ENCODE results near the gene KANSL1.
A peak's percentile ranks its signal among the peaks of the same experiment; 100 is the strongest.

The KANSL1 gene

GRCh38 chr17:45983614-45984310 is 209.5 kb downstream of the KANSL1 start:
- no peak overlapping the region for H3K23ac ChIP-seq (ENCODE audit: low read length in 2 of 2)
- no peak overlapping the region for H3K4me2 ChIP-seq (ENCODE audit: low read length, poor library complexity, severe bottlenecking)
- no peak overlapping the region for H3K18ac ChIP-seq (ENCODE audit: low read depth in 1 of 2, low read length in 2 of 2)
- H3K9me3 ChIP-seq (ENCODE audit: control insufficient read depth, low read length): no peaks in the 10 kb centered on the region
- H3K27ac ChIP-seq (ENCODE audit: low read length, poor library complexity, severe bottlenecking): no peak overlapping the region
- no peak overlapping the region for H2BK15ac ChIP-seq (ENCODE audit: low read depth, poor library complexity, severe bottlenecking)
- H3K9ac ChIP-seq (ENCODE audit: low read length): no peak overlapping the region
- no peak overlapping the region for H3K4me3 ChIP-seq (ENCODE audit: insufficient read depth in 1 of 2, low read depth in 1 of 2, low read length in 2 of 2)
- no peak overlapping the region for H2AK5ac ChIP-seq (ENCODE audit: low read length, severe bottlenecking)
- H3K79me1 ChIP-seq (replicated peaks; ENCODE audit: low read length, poor library complexity, severe bottlenecking): no peaks in the 10 kb centered on the region
- no peak overlapping the region for H4K8ac ChIP-seq (ENCODE audit: low read length)
- H3K27me3 ChIP-seq (ENCODE audit: control insufficient read depth in 1 of 2, insufficient read depth in 1 of 2, low read length in 2 of 2): peaks cover 26 to 68% of the 10 kb centered on the region in 2 experiments
- no peak overlapping the region for H2AFZ ChIP-seq (ENCODE audit: low read depth, low read length)
- no peak overlapping the region for H2BK12ac ChIP-seq (ENCODE audit: low read length in 2 of 2)
- H2BK120ac ChIP-seq (ENCODE audit: low read depth, low read length): no peak overlapping the region
- peaks cover 3% of the 10 kb centered on the region for H3K4me1 ChIP-seq (ENCODE audit: control insufficient read depth, insufficient read depth, low read depth, low read length)
- WGBS: 84% methylated on average over 31 of the region's 31 CpGs
- no peaks in the 10 kb centered on the region for H3K36me3 ChIP-seq (ENCODE audit: control insufficient read depth in 1 of 2, insufficient read depth in 2 of 2, low read depth in 1 of 2, low read length in 2 of 2)
- H4K91ac ChIP-seq (ENCODE audit: low read length): no peak overlapping the region
- H2BK5ac ChIP-seq (ENCODE audit: low read depth, low read length, poor library complexity, severe bottlenecking): no peak overlapping the region
- no peak for DNase-seq
- H3K14ac ChIP-seq (ENCODE audit: low read length in 2 of 2): no peak overlapping the region
- H3K4ac ChIP-seq (ENCODE audit: low read depth in 1 of 2, low read length in 2 of 2): no peak overlapping the region

GRCh38 chr17:45982791-45983613 is 210.2 kb downstream of the KANSL1 start:
- H3K79me1 ChIP-seq (replicated peaks; ENCODE audit: low read length, poor library complexity, severe bottlenecking): no peaks in the 10 kb centered on the region
- H3K4me3 ChIP-seq (ENCODE audit: insufficient read depth in 1 of 2, low read depth in 1 of 2, low read length in 2 of 2): no peak overlapping the region
- H3K23ac ChIP-seq (ENCODE audit: low read length in 2 of 2): no peak overlapping the region
- no peak overlapping the region for H3K9ac ChIP-seq (ENCODE audit: low read length)
- no peak overlapping the region for H3K4ac ChIP-seq (ENCODE audit: low read depth in 1 of 2, low read length in 2 of 2)
- no peak overlapping the region for H3K4me2 ChIP-seq (ENCODE audit: low read length, poor library complexity, severe bottlenecking)
- no peak overlapping the region for H2AK5ac ChIP-seq (ENCODE audit: low read length, severe bottlenecking)
- 92% methylated on average over 35 of the region's 41 CpGs for WGBS
- no peak overlapping the region for H3K27ac ChIP-seq (ENCODE audit: low read length, poor library complexity, severe bottlenecking)
- H2AFZ ChIP-seq (ENCODE audit: low read depth, low read length): no peak overlapping the region
- no peak overlapping the region for H2BK5ac ChIP-seq (ENCODE audit: low read depth, low read length, poor library complexity, severe bottlenecking)
- peak overlapping the region; percentile 4 for H4K91ac ChIP-seq (ENCODE audit: low read length)
- no peak for DNase-seq
- H4K8ac ChIP-seq (ENCODE audit: low read length): no peak overlapping the region
- no peaks in the 10 kb centered on the region for H3K9me3 ChIP-seq (ENCODE audit: control insufficient read depth, low read length)
- H3K18ac ChIP-seq (ENCODE audit: low read depth in 1 of 2, low read length in 2 of 2): no peak overlapping the region
- peaks cover 26 to 72% of the 10 kb centered on the region in 2 experiments for H3K27me3 ChIP-seq (ENCODE audit: control insufficient read depth in 1 of 2, insufficient read depth in 1 of 2, low read length in 2 of 2)
- no peak overlapping the region for H3K14ac ChIP-seq (ENCODE audit: low read length in 2 of 2)
- no peak overlapping the region for H2BK15ac ChIP-seq (ENCODE audit: low read depth, poor library complexity, severe bottlenecking)
- no peak overlapping the region for H2BK12ac ChIP-seq (ENCODE audit: low read length in 2 of 2)
- H2BK120ac ChIP-seq (ENCODE audit: low read depth, low read length): no peak overlapping the region
- peaks cover 3% of the 10 kb centered on the region for H3K4me1 ChIP-seq (ENCODE audit: control insufficient read depth, insufficient read depth, low read depth, low read length)
- no peaks in the 10 kb centered on the region for H3K36me3 ChIP-seq (ENCODE audit: control insufficient read depth in 1 of 2, insufficient read depth in 2 of 2, low read depth in 1 of 2, low read length in 2 of 2)

- Histone ChIP-seq H4K91ac (ENCODE audit: low read length) (no peak overlapping the region), H3K4me1 (ENCODE audit: control insufficient read depth, insufficient read depth, low read depth, low read length) (peaks cover 3% of the 10 kb centered on the region), H3K27me3 (ENCODE audit: control insufficient read depth in 1 of 2, insufficient read depth in 1 of 2, low read length in 2 of 2) (peaks cover 23 to 74% of the 10 kb centered on the region in 2 experiments), H2BK12ac (ENCODE audit: low read length in 2 of 2) (no peak overlapping the region), H4K8ac (ENCODE audit: low read length) (no peak overlapping the region), H3K79me1 (replicated peaks; ENCODE audit: low read length, poor library complexity, severe bottlenecking) (no peaks in the 10 kb centered on the region), H3K14ac (ENCODE audit: low read length in 2 of 2) (no peak overlapping the region), H2BK120ac (ENCODE audit: low read depth, low read length) (no peak overlapping the region), H3K4me3 (ENCODE audit: insufficient read depth in 1 of 2, low read depth in 1 of 2, low read length in 2 of 2) (no peak overlapping the region), H3K18ac (ENCODE audit: low read depth in 1 of 2, low read length in 2 of 2) (no peak overlapping the region), H2AK5ac (ENCODE audit: low read length, severe bottlenecking) (no peak overlapping the region), H3K27ac (ENCODE audit: low read length, poor library complexity, severe bottlenecking) (no peak overlapping the region), H3K36me3 (ENCODE audit: control insufficient read depth in 1 of 2, insufficient read depth in 2 of 2, low read depth in 1 of 2, low read length in 2 of 2) (no peaks in the 10 kb centered on the region), H3K4ac (ENCODE audit: low read depth in 1 of 2, low read length in 2 of 2) (no peak overlapping the region), H3K9ac (ENCODE audit: low read length) (no peak overlapping the region), H3K9me3 (ENCODE audit: control insufficient read depth, low read length) (no peaks in the 10 kb centered on the region), H3K4me2 (ENCODE audit: low read length, poor library complexity, severe bottlenecking) (no peak overlapping the region), H2AFZ (ENCODE audit: low read depth, low read length) (no peak overlapping the region), H2BK5ac (ENCODE audit: low read depth, low read length, poor library complexity, severe bottlenecking) (no peak overlapping the region), H3K23ac (ENCODE audit: low read length in 2 of 2) (no peak overlapping the region), H2BK15ac (ENCODE audit: low read depth, poor library complexity, severe bottlenecking) (no peak overlapping the region)
- WGBS: 90% methylated on average over 7 of the region's 7 CpGs
- DNase-seq: no peak
Measured at GRCh38 chr17:45981306-45981705, 211.9 kb downstream of the KANSL1 start.

- Histone ChIP-seq H2BK5ac (ENCODE audit: low read depth, low read length, poor library complexity, severe bottlenecking) (no peak overlapping the region), H4K8ac (ENCODE audit: low read length) (no peak overlapping the region), H2AK5ac (ENCODE audit: low read length, severe bottlenecking) (no peak overlapping the region), H2BK12ac (ENCODE audit: low read length in 2 of 2) (no peak overlapping the region), H3K9me3 (ENCODE audit: control insufficient read depth, low read length) (no peaks in the 10 kb centered on the region), H2BK15ac (ENCODE audit: low read depth, poor library complexity, severe bottlenecking) (no peak overlapping the region), H3K79me1 (replicated peaks; ENCODE audit: low read length, poor library complexity, severe bottlenecking) (no peaks in the 10 kb centered on the region), H3K4me1 (ENCODE audit: control insufficient read depth, insufficient read depth, low read depth, low read length) (peaks cover 3% of the 10 kb centered on the region), H3K36me3 (ENCODE audit: control insufficient read depth in 1 of 2, insufficient read depth in 2 of 2, low read depth in 1 of 2, low read length in 2 of 2) (no peaks in the 10 kb centered on the region), H3K9ac (ENCODE audit: low read length) (no peak overlapping the region), H3K23ac (ENCODE audit: low read length in 2 of 2) (no peak overlapping the region), H3K14ac (ENCODE audit: low read length in 2 of 2) (no peak overlapping the region), H3K4me3 (ENCODE audit: insufficient read depth in 1 of 2, low read depth in 1 of 2, low read length in 2 of 2) (no peak overlapping the region), H3K4ac (ENCODE audit: low read depth in 1 of 2, low read length in 2 of 2) (no peak overlapping the region), H3K18ac (ENCODE audit: low read depth in 1 of 2, low read length in 2 of 2) (no peak overlapping the region), H3K4me2 (ENCODE audit: low read length, poor library complexity, severe bottlenecking) (no peak overlapping the region), H2AFZ (ENCODE audit: low read depth, low read length) (no peak overlapping the region), H4K91ac (ENCODE audit: low read length) (no peak overlapping the region), H2BK120ac (ENCODE audit: low read depth, low read length) (no peak overlapping the region), H3K27ac (ENCODE audit: low read length, poor library complexity, severe bottlenecking) (no peak overlapping the region), H3K27me3 (ENCODE audit: control insufficient read depth in 1 of 2, insufficient read depth in 1 of 2, low read length in 2 of 2) (peaks cover 27 to 74% of the 10 kb centered on the region in 2 experiments)
- DNase-seq: no peak
- WGBS: 98% methylated on average over 3 of the region's 6 CpGs
Measured at GRCh38 chr17:45980855-45981254, 212.4 kb downstream of the KANSL1 start.

Data from mesenchymal stem cell (in vitro differentiated cells and primary cell).